ENCODE measurements around the gene EYA4.

EYA4 gene

GRCh38 chr6:133399426-133399825 is 158.3 kb downstream of the EYA4 start:
- Histone ChIP-seq H3K36me3 (no peaks in the 10 kb centered on the region), H3K27ac (no peak overlapping the region), H3K9me3 (no peaks in the 10 kb centered on the region), H3K4me1 (ENCODE audit: control insufficient read depth in 1 of 2, insufficient read depth in 1 of 2, low read depth in 1 of 2, low read length in 1 of 2) (no peaks in the 10 kb centered on the region), H3K4me3 (ENCODE audit: low read depth in 1 of 2, low read length in 1 of 2) (no peak overlapping the region), H3K27me3 (no peaks in the 10 kb centered on the region)
- TF ChIP-seq, protein P1, sequence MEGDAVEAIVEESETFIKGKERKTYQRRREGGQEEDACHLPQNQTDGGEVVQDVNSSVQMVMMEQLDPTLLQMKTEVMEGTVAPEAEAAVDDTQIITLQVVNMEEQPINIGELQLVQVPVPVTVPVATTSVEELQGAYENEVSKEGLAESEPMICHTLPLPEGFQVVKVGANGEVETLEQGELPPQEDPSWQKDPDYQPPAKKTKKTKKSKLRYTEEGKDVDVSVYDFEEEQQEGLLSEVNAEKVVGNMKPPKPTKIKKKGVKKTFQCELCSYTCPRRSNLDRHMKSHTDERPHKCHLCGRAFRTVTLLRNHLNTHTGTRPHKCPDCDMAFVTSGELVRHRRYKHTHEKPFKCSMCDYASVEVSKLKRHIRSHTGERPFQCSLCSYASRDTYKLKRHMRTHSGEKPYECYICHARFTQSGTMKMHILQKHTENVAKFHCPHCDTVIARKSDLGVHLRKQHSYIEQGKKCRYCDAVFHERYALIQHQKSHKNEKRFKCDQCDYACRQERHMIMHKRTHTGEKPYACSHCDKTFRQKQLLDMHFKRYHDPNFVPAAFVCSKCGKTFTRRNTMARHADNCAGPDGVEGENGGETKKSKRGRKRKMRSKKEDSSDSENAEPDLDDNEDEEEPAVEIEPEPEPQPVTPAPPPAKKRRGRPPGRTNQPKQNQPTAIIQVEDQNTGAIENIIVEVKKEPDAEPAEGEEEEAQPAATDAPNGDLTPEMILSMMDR (IDR thresholded peaks at IDR 0.05): no peak

DNA sequence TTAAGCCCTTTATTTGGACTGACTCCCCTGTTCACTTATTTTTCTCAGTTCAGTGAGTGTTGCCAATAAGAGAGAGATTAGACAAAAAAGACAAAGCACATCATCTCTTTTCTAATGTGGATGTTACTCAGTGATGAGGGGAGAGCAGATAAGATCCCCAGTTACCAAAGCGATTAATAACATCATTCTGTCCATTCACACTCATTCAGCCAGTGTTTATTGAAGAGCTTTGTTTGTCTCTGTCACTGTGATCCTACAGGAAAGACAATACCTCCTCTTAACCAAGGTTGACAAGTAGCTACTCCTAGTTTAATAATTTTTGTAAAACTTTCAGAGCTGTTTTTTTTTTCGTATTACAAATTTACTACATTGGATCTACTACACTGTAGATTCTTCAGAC is 163.0 kb downstream of the EYA4 start:
- no peaks in the 10 kb centered on the region for H3K4me1 ChIP-seq (ENCODE audit: control insufficient read depth in 1 of 2, insufficient read depth in 1 of 2, low read depth in 1 of 2, low read length in 1 of 2)
- H3K9me3 ChIP-seq: no peaks in the 10 kb centered on the region
- H3K27me3 ChIP-seq: no peaks in the 10 kb centered on the region
- H3K36me3 ChIP-seq: no peaks in the 10 kb centered on the region
- H3K27ac ChIP-seq: no peak overlapping the region
- no peak overlapping the region for H3K4me3 ChIP-seq (ENCODE audit: low read depth in 1 of 2, low read length in 1 of 2)
- TF ChIP-seq, protein P1 (IDR thresholded peaks at IDR 0.05): no peak

GRCh38 chr6:133404728-133405127 is 163.6 kb downstream of the EYA4 start:
- TF ChIP-seq, protein P1 (IDR thresholded peaks at IDR 0.05): no peak
- no peaks in the 10 kb centered on the region for H3K4me1 ChIP-seq (ENCODE audit: control insufficient read depth in 1 of 2, insufficient read depth in 1 of 2, low read depth in 1 of 2, low read length in 1 of 2)
- H3K9me3 ChIP-seq: no peaks in the 10 kb centered on the region
- no peaks in the 10 kb centered on the region for H3K36me3 ChIP-seq
- H3K4me3 ChIP-seq (ENCODE audit: low read depth in 1 of 2, low read length in 1 of 2): no peak overlapping the region
- no peak overlapping the region for H3K27ac ChIP-seq
- no peaks in the 10 kb centered on the region for H3K27me3 ChIP-seq

DNA sequence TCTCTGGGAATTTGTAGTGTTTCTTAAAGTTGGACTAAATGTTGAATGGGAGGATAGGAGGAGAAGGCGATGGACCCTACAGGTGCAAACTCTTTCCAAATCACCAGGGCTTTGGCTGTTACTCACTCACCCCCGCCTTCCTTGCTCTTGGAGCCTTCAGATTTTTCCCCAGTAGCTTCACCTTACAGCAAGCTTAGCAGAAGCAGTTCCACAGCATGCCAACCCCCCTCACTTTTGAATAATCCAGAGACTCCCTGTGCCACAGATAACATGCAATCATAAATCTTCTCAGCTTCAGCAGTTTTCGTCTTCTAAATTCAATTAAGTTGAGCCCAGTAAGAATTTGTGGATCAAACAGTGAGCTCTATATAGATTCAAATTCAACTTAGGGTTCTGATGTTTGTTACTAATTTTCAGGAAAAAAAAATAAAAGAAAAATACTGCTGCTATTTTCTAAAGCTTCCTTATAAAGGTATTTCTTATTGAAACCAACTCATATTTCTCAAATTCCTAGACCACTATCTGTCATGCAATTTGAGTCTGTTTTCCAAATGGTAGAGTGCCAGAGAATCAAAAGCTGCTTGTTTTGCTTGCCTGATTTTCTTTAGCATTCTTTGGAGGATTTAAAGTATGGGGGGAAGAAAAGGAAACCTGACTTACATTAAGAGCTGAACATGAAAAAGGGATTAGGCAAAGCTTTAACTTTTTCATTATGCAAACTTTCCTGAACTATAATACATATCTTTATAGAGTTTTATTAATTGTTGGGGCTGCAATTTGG is 166.4 kb downstream of the EYA4 start:
- Histone ChIP-seq H3K27ac (no peak overlapping the region), H3K9me3 (no peaks in the 10 kb centered on the region), H3K36me3 (no peaks in the 10 kb centered on the region), H3K27me3 (no peaks in the 10 kb centered on the region), H3K4me1 (ENCODE audit: control insufficient read depth in 1 of 2, insufficient read depth in 1 of 2, low read depth in 1 of 2, low read length in 1 of 2) (no peaks in the 10 kb centered on the region), H3K4me3 (ENCODE audit: low read depth in 1 of 2, low read length in 1 of 2) (no peak overlapping the region)
- TF ChIP-seq, protein P1 (IDR thresholded peaks at IDR 0.05): no peak

GRCh38 chr6:133408132-133408531 is 167.0 kb downstream of the EYA4 start:
- no peaks in the 10 kb centered on the region for H3K4me1 ChIP-seq (ENCODE audit: control insufficient read depth in 1 of 2, insufficient read depth in 1 of 2, low read depth in 1 of 2, low read length in 1 of 2)
- TF ChIP-seq, protein P1 (IDR thresholded peaks at IDR 0.05): no peak
- H3K9me3 ChIP-seq: no peaks in the 10 kb centered on the region

More at GRCh38 chr6:133408132-133408531, 167.0 kb downstream of the EYA4 start:
- H3K27me3 ChIP-seq: no peaks in the 10 kb centered on the region
- no peak overlapping the region for H3K4me3 ChIP-seq (ENCODE audit: low read depth in 1 of 2, low read length in 1 of 2)
- no peaks in the 10 kb centered on the region for H3K36me3 ChIP-seq
- no peak overlapping the region for H3K27ac ChIP-seq

All from neutrophil (primary cell).